GM23338 (cell line): ENCODE data around the gene GRID2. TPM values are rescaled to one million over a fixed set of nuclear protein-coding genes. Genes with fewer than 3 reads are reported as not detected.

Experiments
- ATAC-seq: fragments of 200-7000 bp; cut with Tn5 transposase; 3 replicates; pipeline ENCODE4 v1.9.1; 2020
- DNase-seq: peaks from one replicate; pipeline ENCODE4 v3.0.0-alpha.2; 2015; ENCODE audit warnings: low spot score
- H2AFZ ChIP-seq: fragments of 200-600 bp; sonication (generic); 2 replicates; pipeline ENCODE4 v1.8.0; 2016; ENCODE audit warnings: antibody characterized with exemption, mild to moderate bottlenecking, moderate library complexity
- H3F3A ChIP-seq: fragments of 200-600 bp; sonication (generic); replicated peaks from 2 replicates; pipeline ENCODE4 v1.8.0; 2017; ENCODE audit warnings: antibody characterized with exemption, mixed run types, low read depth
- H3K27ac ChIP-seq: fragments of 200-600 bp; sonication (generic); 2 replicates; pipeline ENCODE4 v1.6.1; 2016; ENCODE audit warnings: low read depth
- H3K27me3 ChIP-seq: fragments of 200-600 bp; sonication (generic); 2 replicates; pipeline ENCODE4 v1.8.0; 2016; ENCODE audit warnings: mild to moderate bottlenecking, mixed run types, moderate library complexity; ENCODE audit not compliant: insufficient read depth
- H3K36me3 ChIP-seq: fragments of 200-600 bp; sonication (generic); 2 replicates; pipeline ENCODE4 v1.8.0; 2016; ENCODE audit warnings: mild to moderate bottlenecking; ENCODE audit not compliant: insufficient read depth
- H3K4me1 ChIP-seq: fragments of 200-600 bp; sonication (generic); 2 replicates; pipeline ENCODE4 v1.8.0; 2016; ENCODE audit warnings: mild to moderate bottlenecking, moderate library complexity; ENCODE audit not compliant: insufficient read depth
- H3K4me2 ChIP-seq: fragments of 200-600 bp; sonication (generic); 2 replicates; pipeline ENCODE4 v1.7.1; 2017; ENCODE audit warnings: mixed run types
- H3K4me3 ChIP-seq: fragments of 200-600 bp; sonication (generic); 2 replicates; pipeline ENCODE4 v1.6.1; 2016; ENCODE audit warnings: mixed run types
- H3K79me2 ChIP-seq: fragments of 200-600 bp; sonication (generic); replicated peaks from 2 replicates; pipeline ENCODE4 v1.8.0; 2017; ENCODE audit warnings: mild to moderate bottlenecking; ENCODE audit not compliant: insufficient read depth
- H3K9me2 ChIP-seq: fragments of 200-600 bp; sonication (generic); 2 replicates; pipeline ENCODE4 v1.8.0; 2017; ENCODE audit not compliant: insufficient read depth
- H4K20me1 ChIP-seq: fragments of 200-600 bp; sonication (generic); replicated peaks from 2 replicates; pipeline ENCODE4 v1.8.0; 2017; ENCODE audit warnings: mild to moderate bottlenecking; ENCODE audit not compliant: insufficient read depth
- H3K27ac Mint-ChIP-seq: 2 replicates; pipeline ENCODE4 v1.8.0; 2020; ENCODE audit warnings: inconsistent platforms, mild to moderate bottlenecking, moderate library complexity, mixed read lengths
- H3K27me3 Mint-ChIP-seq: 3 replicates; pipeline ENCODE4 v1.8.0; 2022; ENCODE audit warnings: low read depth, mild to moderate bottlenecking, moderate library complexity, mixed read lengths, inconsistent platforms; ENCODE audit not compliant: insufficient read depth, poor library complexity
- H3K36me3 Mint-ChIP-seq: 3 replicates; pipeline ENCODE4 v1.8.0; 2021; ENCODE audit warnings: low read depth, mild to moderate bottlenecking, inconsistent platforms, moderate library complexity, mixed read lengths
- H3K4me1 Mint-ChIP-seq: 3 replicates; pipeline ENCODE4 v1.8.0; 2020; ENCODE audit warnings: mild to moderate bottlenecking, inconsistent platforms, mixed read lengths
- H3K4me3 Mint-ChIP-seq: 3 replicates; pipeline ENCODE4 v1.8.0; 2021; ENCODE audit warnings: moderate library complexity, mild to moderate bottlenecking, inconsistent platforms, mixed read lengths
- H3K9me3 Mint-ChIP-seq: 3 replicates; pipeline ENCODE4 v1.8.0; 2020; ENCODE audit warnings: moderate library complexity, mild to moderate bottlenecking, inconsistent platforms, mixed read lengths
- EZH2 ChIP-seq: fragments of 200-600 bp; sonication (generic); IDR thresholded peaks from one replicate; pipeline ENCODE4 v1.8.0; 2017; ENCODE audit warnings: antibody characterized with exemption, mild to moderate bottlenecking, low read depth; ENCODE audit not compliant: unreplicated experiment
- EZH2phosphoT487 ChIP-seq: fragments of 200-600 bp; sonication (generic); IDR thresholded peaks from one replicate; pipeline ENCODE4 v1.8.1; 2018; ENCODE audit warnings: antibody characterized with exemption; ENCODE audit not compliant: unreplicated experiment
- JUNB ChIP-seq: IDR thresholded peaks from one replicate; pipeline ENCODE4 v1.6.1; 2016; ENCODE audit warnings: antibody characterized with exemption; ENCODE audit not compliant: unreplicated experiment
- NANOG ChIP-seq: IDR thresholded peaks from 2 replicates; pipeline ENCODE4 v1.6.1; 2016; ENCODE audit warnings: antibody characterized with exemption, borderline replicate concordance
- POLR2AphosphoS5 ChIP-seq: IDR thresholded peaks from 2 replicates; pipeline ENCODE4 v1.6.1; 2016; ENCODE audit warnings: antibody characterized with exemption, low read depth
- STAT1 ChIP-seq: IDR thresholded peaks from one replicate; pipeline ENCODE4 v1.6.1; 2016; ENCODE audit warnings: antibody characterized with exemption; ENCODE audit not compliant: unreplicated experiment
- ZNF114 ChIP-seq: fragments of 250-450 bp; sonication (Bioruptor Pico); IDR thresholded peaks from 2 replicates; pipeline ENCODE4 v1.5.0; 2020; ENCODE audit warnings: mild to moderate bottlenecking, moderate library complexity
- ZNF331 ChIP-seq: fragments of 250-450 bp; sonication (Bioruptor Pico); IDR thresholded peaks from 2 replicates; pipeline ENCODE4 v1.5.0; 2020; ENCODE audit warnings: low read depth, mild to moderate bottlenecking, moderate library complexity
- ZNF462 ChIP-seq: fragments of 250-450 bp; sonication (Bioruptor Pico); IDR thresholded peaks from 2 replicates; pipeline ENCODE4 v1.5.0; 2020; ENCODE audit warnings: mild to moderate bottlenecking, moderate library complexity
- polyA plus RNA-seq: library from polyadenylated mRNA; unstranded; fragments of >200 nt; fragmentation: Nextera tagmentation; extraction: Ambion mirVana; gene quantifications from 2 replicates; pipeline ENCODE4 v1.2.1, GENCODE V29; 2016
- total RNA-seq: library from RNA; depleted of rRNA; stranded (reverse); fragments of >200 nt; shearing (Covaris generic); gene quantifications from 2 replicates; pipeline ENCODE4 v1.2.3, GENCODE V29; 2014
- TF ChIP-seq, protein P1 (sequence below): IDR thresholded peaks from 2 replicates; pipeline ENCODE4 v1.6.1; 2016; ENCODE audit warnings: antibody characterized with exemption

Gene GRID2
- total and polyA plus RNA-seq, 2 experiments from 2014 or later = 19.9 to 65.4 TPM

GRCh38 chr4:93698686-93699085 is 1394.9 kb downstream of the GRID2 start (continued):
- TF ChIP-seq ZNF462 (no peak), ZNF114 (CRISPR knock-in tag) (no peak), POLR2AphosphoS5 (no peak), NANOG (no peak)

GRCh38 chr4:93700571-93700970 is 1396.8 kb downstream of the GRID2 start:
- Mint-ChIP-seq H3K27me3 (no peaks in the 10 kb centered on the region), H3K36me3 (no peaks in the 10 kb centered on the region), H3K9me3 (no peaks in the 10 kb centered on the region), H3K4me3 (no peak overlapping the region), H3K27ac (no peak overlapping the region), H3K4me1 (no peaks in the 10 kb centered on the region)
- Histone ChIP-seq H3K27ac (no peak overlapping the region), H3K79me2 (no peaks in the 10 kb centered on the region), H3K4me1 (no peaks in the 10 kb centered on the region), H2AFZ (no peak overlapping the region), H4K20me1 (no peaks in the 10 kb centered on the region), H3K27me3 (no peaks in the 10 kb centered on the region), H3K4me3 (no peak overlapping the region), H3F3A (no peaks in the 10 kb centered on the region), H3K9me2 (no peaks in the 10 kb centered on the region), H3K36me3 (no peaks in the 10 kb centered on the region), H3K4me2 (no peak overlapping the region)
- ATAC-seq (no peak), DNase-seq (no peak)
- no peak for TF ChIP-seq ZNF331 (CRISPR knock-in tag)
- TF ChIP-seq EZH2phosphoT487 = no peak
- TF ChIP-seq POLR2AphosphoS5 = no peak
- TF ChIP-seq, protein P1, sequence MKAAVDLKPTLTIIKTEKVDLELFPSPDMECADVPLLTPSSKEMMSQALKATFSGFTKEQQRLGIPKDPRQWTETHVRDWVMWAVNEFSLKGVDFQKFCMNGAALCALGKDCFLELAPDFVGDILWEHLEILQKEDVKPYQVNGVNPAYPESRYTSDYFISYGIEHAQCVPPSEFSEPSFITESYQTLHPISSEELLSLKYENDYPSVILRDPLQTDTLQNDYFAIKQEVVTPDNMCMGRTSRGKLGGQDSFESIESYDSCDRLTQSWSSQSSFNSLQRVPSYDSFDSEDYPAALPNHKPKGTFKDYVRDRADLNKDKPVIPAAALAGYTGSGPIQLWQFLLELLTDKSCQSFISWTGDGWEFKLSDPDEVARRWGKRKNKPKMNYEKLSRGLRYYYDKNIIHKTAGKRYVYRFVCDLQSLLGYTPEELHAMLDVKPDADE = no peak
- no peak for TF ChIP-seq STAT1
- no peak for TF ChIP-seq ZNF462
- TF ChIP-seq EZH2 = no peak
- no peak for TF ChIP-seq JUNB
